ENCODE measurements around the gene BACH2. TPM values are rescaled to one million over a fixed set of nuclear protein-coding genes. Genes with fewer than 3 reads are reported as not detected.

The BACH2 gene
- polyA plus RNA-seq, 1 donor from 2014 or later, result 45.5 TPM

GRCh38 chr6:90250405-90250804, 46.2 kb downstream of the BACH2 start:
- Histone ChIP-seq H3K9ac (ENCODE audit: low read length) (no peak overlapping the region), H3F3A (ENCODE audit: insufficient read depth, low read length, poor library complexity, severe bottlenecking) (no peaks in the 10 kb centered on the region), H3K79me2 (replicated peaks; ENCODE audit: insufficient read depth, low read length) (peaks cover 12% of the 10 kb centered on the region), H2AFZ (ENCODE audit: low read depth, low read length) (no peak overlapping the region), H3K4me2 (ENCODE audit: low read length) (no peak overlapping the region), H3K27ac (ENCODE audit: low read length) (no peak overlapping the region), H3K27me3 (ENCODE audit: insufficient read depth, low read depth, low read length) (no peaks in the 10 kb centered on the region), H3K4me3 (ENCODE audit: low read length) (no peak overlapping the region), H3K9me3 (ENCODE audit: low read length) (no peaks in the 10 kb centered on the region), H3K9me2 (ENCODE audit: insufficient read depth, low read length) (no peaks in the 10 kb centered on the region), H4K20me1 (ENCODE audit: insufficient read depth) (peaks cover 4% of the 10 kb centered on the region), H3K36me3 (ENCODE audit: insufficient read depth, low read length) (peaks cover 1% of the 10 kb centered on the region)
- TF ChIP-seq SMC3 (conservative IDR thresholded peaks at IDR 0.05; ENCODE audit: poor library complexity), result no peak
- TF ChIP-seq EZH2 (IDR thresholded peaks at IDR 0.05; ENCODE audit: borderline replicate concordance, insufficient read depth, low read length, poor library complexity, severe bottlenecking), result no peak
- no peak for TF ChIP-seq POLR2AphosphoS5 (IDR thresholded peaks at IDR 0.05)
- no peak for TF ChIP-seq EP300 (conservative IDR thresholded peaks at IDR 0.05; ENCODE audit: poor library complexity, severe bottlenecking)
- TF ChIP-seq TAF1 (IDR thresholded peaks at IDR 0.05; ENCODE audit: low read depth), result no peak
- no peak for TF ChIP-seq MXI1 (conservative IDR thresholded peaks at IDR 0.05; ENCODE audit: poor library complexity, severe bottlenecking)

GRCh38 chr6:90249458-90249857, 47.2 kb downstream of the BACH2 start:
- Histone ChIP-seq H3K36me3 (ENCODE audit: insufficient read depth, low read length) (no peaks in the 10 kb centered on the region), H3K9ac (ENCODE audit: low read length) (no peak overlapping the region), H3F3A (ENCODE audit: insufficient read depth, low read length, poor library complexity, severe bottlenecking) (no peaks in the 10 kb centered on the region), H3K27me3 (ENCODE audit: insufficient read depth, low read depth, low read length) (no peaks in the 10 kb centered on the region), H3K9me2 (ENCODE audit: insufficient read depth, low read length) (no peaks in the 10 kb centered on the region), H3K79me2 (replicated peaks; ENCODE audit: insufficient read depth, low read length) (peaks cover 9% of the 10 kb centered on the region), H2AFZ (ENCODE audit: low read depth, low read length) (no peak overlapping the region), H3K4me3 (ENCODE audit: low read length) (no peak overlapping the region), H3K9me3 (ENCODE audit: low read length) (no peaks in the 10 kb centered on the region), H3K4me2 (ENCODE audit: low read length) (no peak overlapping the region), H3K27ac (ENCODE audit: low read length) (no peak overlapping the region), H4K20me1 (ENCODE audit: insufficient read depth) (peaks cover 4% of the 10 kb centered on the region)
- TF ChIP-seq REST (IDR thresholded peaks at IDR 0.05; ENCODE audit: borderline replicate concordance) (no peak), SMC3 (conservative IDR thresholded peaks at IDR 0.05; ENCODE audit: poor library complexity) (no peak), MXI1 (conservative IDR thresholded peaks at IDR 0.05; ENCODE audit: poor library complexity, severe bottlenecking) (no peak), TAF1 (IDR thresholded peaks at IDR 0.05; ENCODE audit: low read depth) (no peak), EZH2 (IDR thresholded peaks at IDR 0.05; ENCODE audit: borderline replicate concordance, insufficient read depth, low read length, poor library complexity, severe bottlenecking) (no peak), RAD21 (conservative IDR thresholded peaks at IDR 0.05) (no peak), CTCF (IDR thresholded peaks at IDR 0.05; ENCODE audit: poor library complexity, severe bottlenecking) (no peak), POLR2AphosphoS5 (IDR thresholded peaks at IDR 0.05) (no peak), EP300 (conservative IDR thresholded peaks at IDR 0.05; ENCODE audit: poor library complexity, severe bottlenecking) (no peak)
